Measurements from ENCODE around the gene AFF3.

GRCh38 chr2:100126897-100127401 lies 15.4 kb downstream of the AFF3 start:
- TF ChIP-seq CTCF (IDR thresholded peaks at IDR 0.05) (no peak), POLR2A (IDR thresholded peaks at IDR 0.05) (no peak)
